Activated CD4-positive, CD25-positive, alpha-beta regulatory T cell treated with anti-CD3 and anti-CD28 coated beads, Interleukin-2, amount 50 U/mL, for 72 hours (primary cell): ENCODE measurements around the gene ZNF426.
"Not testable (repeated sequence)": the region's sequence is repeated elsewhere in the genome, so short reads cannot be mapped to it uniquely, and the experiment has no call there.

Experiments
- DNase-seq: peaks from one replicate; pipeline ENCODE4 v3.0.0; 2021

ZNF426 gene

DNA sequence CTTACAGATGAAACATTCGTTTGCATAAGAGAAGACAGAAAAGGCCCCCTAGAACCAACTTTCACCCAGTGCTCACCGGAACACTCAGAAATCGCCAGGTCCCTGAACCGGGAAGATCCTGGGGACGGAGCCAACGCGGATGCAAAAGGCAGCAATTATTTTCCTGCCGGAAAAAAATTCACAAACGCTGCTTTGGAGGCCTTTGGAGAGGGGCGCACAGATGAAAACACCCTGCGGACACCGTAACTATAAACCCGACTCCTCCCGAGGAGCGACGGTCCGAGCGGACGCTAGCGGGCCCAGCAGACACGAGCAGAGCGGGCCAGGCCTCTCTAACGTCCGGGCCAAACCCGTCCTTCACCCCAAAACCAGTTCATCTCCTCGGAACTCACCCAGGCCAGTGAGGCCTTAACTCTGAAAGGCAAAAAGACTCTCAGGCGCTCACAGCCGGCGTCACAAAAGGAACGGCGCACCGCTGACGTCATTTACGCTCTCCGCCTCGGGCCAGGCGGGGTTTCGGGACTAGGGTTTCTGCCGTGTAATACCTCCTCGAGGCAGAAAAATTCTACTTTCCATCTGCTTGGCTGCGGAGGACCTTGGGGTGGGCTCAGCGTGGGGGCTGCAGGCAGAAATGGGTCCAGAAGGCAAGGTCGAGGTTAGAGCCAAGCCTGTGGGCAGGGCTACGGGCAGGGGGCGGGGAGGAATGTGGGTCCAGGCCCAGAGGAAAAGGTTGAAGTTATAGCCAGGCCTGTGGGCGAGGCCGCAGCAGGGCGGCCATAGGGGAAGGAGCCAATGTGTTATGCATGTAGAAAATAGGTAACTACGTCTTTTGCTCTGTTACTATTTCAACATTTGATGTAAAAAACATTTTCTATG, at the start of gene ZNF426:
Gene ZNF426, minus strand, starts transcription at position 463 of the 876 bp plus-strand sequence. CDS start 2,413 bp downstream, outside the sequence.
- peak; percentile 84 for DNase-seq

DNA sequence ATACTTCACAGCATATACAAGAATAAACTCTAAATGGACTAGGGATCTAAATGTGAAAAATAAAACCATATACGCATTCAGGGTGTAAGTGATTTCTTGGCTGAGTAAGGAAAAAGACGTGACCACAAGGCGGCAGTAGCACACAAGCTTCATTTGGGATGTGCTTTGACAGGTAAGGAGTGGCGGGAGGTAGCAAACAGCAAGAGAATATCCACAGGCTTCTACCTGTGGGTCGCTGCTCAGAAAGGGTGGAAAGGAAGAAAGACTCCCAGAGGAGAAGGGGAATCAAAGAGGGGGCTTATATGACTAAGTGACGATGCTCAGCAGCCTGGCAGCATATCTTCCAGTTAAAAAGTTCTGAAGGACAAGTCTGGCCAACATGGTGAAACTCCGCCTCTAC, 48.3 kb upstream of the ZNF426 start:
- DNase-seq, result peak; percentile 72

- peak; percentile 85 for DNase-seq
Measured at GRCh38 chr19:9584073-9584833, 45.8 kb upstream of the ZNF426 start, which contains the start of gene ZNF121. Gene ZNF121 (minus strand): TSS chr19:9584504. CDS start chr19:9568097, 16,407 bp downstream.

- not testable (repeated sequence) for DNase-seq
Measured at GRCh38 chr19:9582081-9582725, 43.8 kb upstream of the ZNF426 start.

DNA sequence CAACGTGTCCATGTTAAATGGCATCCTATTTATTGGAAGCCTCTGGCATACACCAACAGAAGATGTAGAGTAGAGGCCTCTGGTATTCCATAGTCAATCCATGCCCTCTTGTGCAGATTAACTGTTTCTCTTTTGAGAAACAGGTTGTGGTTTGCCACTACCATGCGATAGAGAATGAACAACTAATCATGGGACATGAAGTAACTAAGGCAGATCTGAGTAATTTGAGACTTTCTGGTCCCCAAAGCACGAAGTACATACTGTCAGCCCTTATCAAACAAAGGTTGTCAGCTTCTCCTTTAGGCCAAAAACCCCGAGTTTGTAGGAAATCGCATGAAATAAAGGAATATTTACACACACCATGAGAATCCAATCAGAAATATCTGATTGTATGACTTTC, 42.3 kb upstream of the ZNF426 start:
- no peak for DNase-seq

GRCh38 chr19:9570255-9570654, 31.8 kb upstream of the ZNF426 start:
- no peak for DNase-seq

DNA sequence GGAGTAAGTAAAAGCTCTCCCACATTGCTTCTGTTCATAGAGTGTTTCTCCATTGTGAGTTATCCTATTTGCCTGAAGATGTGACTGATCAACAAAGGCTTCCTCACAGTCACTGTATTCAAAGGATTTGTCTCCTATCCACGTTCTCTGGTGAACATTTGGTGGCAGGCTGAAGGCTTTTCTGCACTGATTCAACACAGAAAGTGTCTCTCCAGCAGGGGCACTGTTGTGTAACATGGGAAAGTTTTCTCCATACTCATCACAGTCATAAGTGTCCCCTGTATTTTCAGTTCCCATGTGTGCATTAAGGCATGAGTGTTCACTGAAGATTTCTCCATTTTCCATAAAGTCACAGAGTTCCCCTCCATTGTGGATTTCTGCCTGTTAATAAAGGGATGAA, 28.3 kb upstream of the ZNF426 start:
- no peak for DNase-seq

- DNase-seq, result no peak
Measured at GRCh38 chr19:9565900-9566705, 27.7 kb upstream of the ZNF426 start.

DNA sequence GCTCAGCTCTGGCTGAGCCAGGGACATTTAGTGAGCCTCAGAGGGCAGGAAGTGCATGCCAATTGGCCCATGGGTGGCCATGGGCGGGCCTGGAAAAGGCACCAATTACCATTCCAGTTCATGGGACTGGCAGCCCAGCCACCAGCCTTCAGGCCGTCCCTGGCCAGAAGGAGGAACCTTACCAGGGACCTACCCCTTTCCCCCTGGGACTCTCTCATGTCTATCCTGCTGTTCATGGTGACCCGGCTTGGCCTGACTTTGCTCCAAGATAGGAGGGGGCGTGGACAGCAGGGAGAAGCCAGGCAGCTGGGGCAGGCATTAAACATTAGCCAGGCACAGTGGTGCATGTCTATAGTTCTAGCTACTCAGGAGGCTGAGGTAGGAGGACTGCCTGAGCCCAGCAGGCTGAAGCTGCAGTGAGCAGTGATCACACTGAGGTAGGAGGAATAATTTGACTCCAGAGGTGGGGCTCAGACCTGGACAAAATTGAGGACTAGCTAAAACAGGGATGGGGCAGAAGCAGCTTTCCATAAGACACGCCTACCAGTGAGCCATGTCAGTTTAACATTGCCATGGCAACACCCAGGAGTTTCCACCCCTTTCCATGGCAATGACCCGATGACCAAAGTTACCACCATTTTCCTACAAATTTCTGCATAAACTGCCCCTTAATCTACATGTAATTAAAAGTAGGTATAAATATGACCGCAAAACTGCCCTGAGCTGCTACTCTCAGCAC, 14.3 kb upstream of the ZNF426 start:
- DNase-seq, result no peak

GRCh38 chr19:9547870-9548269, 9.4 kb upstream of the ZNF426 start:
- no peak for DNase-seq

- not testable (repeated sequence) for DNase-seq
Measured at GRCh38 chr19:9541281-9541680, 2.8 kb upstream of the ZNF426 start.

- DNase-seq, result not testable (repeated sequence)
Measured at GRCh38 chr19:9539921-9540320, 1.5 kb upstream of the ZNF426 start.

DNA sequence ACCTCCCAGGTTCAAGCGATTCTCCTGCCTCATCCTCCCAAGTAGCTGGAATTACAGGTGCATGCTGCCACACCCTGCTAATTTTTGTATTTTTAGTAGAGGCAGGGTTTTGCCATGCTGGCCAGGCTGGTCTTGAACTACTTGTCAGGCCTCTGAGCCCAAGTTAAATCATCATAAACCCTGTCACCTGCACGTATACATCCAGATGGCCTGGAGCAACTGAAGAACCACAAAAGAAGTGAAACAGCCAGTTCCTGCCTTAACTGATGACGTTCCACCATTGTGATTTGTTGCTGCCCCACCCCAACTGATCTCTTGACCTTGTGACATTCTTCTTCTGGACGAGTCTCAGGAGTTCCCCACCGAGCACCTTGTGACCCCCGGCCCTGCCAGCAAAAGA, 756 bp upstream of the ZNF426 start:
- DNase-seq, result not testable (repeated sequence)

GRCh38 chr19:9535934-9536333, 2.5 kb downstream of the ZNF426 start:
- DNase-seq, result no peak

DNA sequence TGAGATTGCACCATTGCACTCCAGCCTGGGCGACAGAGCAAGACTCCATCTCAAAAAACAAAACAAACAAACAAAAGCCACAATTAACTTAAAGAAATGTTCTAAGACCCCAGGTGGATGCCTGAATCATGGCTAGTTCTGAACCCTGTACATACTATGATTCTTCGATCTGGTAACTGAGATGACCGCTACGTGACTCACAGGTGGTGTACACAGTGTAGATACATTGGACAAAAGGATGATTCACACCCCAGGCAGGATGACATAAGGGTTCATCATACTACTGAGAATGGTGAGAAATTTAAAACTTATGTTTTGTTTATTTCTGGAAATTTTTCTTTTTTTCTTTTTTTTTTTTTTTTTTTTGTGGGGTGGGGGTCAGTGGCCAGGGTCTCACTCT, 6.5 kb downstream of the ZNF426 start:
- no peak for DNase-seq

GRCh38 chr19:9528757-9529336, 9.6 kb downstream of the ZNF426 start:
- DNase-seq, result no peak

- DNase-seq, result no peak
Measured at GRCh38 chr19:9523885-9524474, 14.5 kb downstream of the ZNF426 start.

DNA sequence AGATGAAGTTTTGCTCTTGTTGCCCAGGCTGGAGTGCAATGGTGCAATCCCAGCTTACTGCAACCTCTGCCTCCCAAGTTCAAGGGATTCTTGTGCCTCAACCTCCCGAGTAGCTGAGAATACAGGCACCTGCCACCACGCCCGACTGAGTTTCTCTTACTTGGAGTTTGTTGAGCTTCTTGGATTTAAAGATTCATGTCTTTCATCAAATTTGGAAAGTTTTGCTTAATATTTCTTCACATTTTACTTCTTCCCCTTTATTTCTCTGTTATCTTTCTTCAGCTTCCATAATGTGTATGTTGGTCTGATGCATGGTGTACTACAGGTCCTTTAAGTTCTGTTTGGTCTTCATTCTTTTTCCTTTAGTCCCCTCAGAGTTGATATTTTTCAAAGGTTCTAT, 31.2 kb downstream of the ZNF426 start:
- no peak for DNase-seq

DNA sequence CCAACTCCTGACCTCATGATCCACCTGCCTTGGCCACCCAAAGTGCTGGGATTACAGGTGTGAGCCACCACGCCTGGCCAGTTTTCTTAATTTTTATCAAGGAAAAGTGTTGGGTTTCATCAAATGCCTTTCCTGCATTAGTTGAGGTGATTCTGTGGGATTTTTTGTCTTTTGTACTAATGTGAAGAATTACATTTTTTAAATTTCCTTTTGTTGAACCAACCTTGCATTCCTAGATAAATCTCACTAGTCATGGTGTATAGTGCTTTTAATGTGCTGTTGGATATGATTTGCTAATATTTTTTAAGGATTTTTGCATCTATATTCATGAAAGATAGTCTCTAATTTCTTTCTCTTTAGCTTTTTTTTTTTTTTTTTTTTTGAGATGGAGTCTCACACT, 37.6 kb downstream of the ZNF426 start:
- DNase-seq, result no peak

- DNase-seq, result peak; percentile 32
Measured at GRCh38 chr19:9498183-9498902, 40.1 kb downstream of the ZNF426 start, which contains the start of gene ZNF560. Gene ZNF560 (minus strand): TSS chr19:9498616. CDS start chr19:9475313, 23,303 bp downstream.
